Astrocyte of the cerebellum (primary cell): Measurements from ENCODE around the gene STN1.

Source experiments
- DNase-seq: peaks from one replicate; pipeline ENCODE4 v3.0.0-alpha.2; 2011; ENCODE audit warnings: low read depth
- H3K4me3 ChIP-seq: 2 replicates; pipeline ENCODE4 v1.5.1; 2011; ENCODE audit warnings: mild to moderate bottlenecking, low read depth, low read length, moderate library complexity
- in situ Hi-C: cut with HindIII; loops from 2 replicates; pipeline ENCODE4 v1.10.0; 2017; ENCODE audit warnings: low sequenced_read_pairs
- TF ChIP-seq, protein P1 (sequence below): IDR thresholded peaks from 2 replicates; pipeline ENCODE4 v1.5.1; 2012; ENCODE audit warnings: low read length, low read depth, moderate library complexity, mild to moderate bottlenecking; ENCODE audit errors: missing control alignments

The STN1 gene

DNA sequence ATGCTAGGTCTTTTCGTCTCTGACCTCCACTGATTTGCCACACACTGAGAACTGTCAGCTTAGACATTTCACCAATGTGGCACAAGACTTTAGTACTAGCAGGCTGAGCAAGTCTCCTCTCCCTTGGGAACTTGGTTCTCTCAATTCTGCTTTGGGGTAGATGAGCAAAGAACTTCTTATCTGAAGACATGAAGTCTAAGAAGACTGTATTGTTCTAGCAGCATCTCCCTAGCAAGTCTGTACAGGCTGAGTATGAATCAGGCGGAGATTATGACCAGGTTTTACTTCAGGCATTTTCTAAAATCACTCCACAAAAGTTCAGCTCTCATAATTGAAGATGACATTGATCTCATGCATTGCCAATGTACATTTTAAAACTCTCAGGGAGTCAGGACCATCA, 23.8 kb upstream of the STN1 start:
- H3K4me3 ChIP-seq = no peak overlapping the region
- in situ Hi-C loops = no loop called here
- no peak for DNase-seq
- TF ChIP-seq, protein P1, sequence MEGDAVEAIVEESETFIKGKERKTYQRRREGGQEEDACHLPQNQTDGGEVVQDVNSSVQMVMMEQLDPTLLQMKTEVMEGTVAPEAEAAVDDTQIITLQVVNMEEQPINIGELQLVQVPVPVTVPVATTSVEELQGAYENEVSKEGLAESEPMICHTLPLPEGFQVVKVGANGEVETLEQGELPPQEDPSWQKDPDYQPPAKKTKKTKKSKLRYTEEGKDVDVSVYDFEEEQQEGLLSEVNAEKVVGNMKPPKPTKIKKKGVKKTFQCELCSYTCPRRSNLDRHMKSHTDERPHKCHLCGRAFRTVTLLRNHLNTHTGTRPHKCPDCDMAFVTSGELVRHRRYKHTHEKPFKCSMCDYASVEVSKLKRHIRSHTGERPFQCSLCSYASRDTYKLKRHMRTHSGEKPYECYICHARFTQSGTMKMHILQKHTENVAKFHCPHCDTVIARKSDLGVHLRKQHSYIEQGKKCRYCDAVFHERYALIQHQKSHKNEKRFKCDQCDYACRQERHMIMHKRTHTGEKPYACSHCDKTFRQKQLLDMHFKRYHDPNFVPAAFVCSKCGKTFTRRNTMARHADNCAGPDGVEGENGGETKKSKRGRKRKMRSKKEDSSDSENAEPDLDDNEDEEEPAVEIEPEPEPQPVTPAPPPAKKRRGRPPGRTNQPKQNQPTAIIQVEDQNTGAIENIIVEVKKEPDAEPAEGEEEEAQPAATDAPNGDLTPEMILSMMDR = no peak

DNA sequence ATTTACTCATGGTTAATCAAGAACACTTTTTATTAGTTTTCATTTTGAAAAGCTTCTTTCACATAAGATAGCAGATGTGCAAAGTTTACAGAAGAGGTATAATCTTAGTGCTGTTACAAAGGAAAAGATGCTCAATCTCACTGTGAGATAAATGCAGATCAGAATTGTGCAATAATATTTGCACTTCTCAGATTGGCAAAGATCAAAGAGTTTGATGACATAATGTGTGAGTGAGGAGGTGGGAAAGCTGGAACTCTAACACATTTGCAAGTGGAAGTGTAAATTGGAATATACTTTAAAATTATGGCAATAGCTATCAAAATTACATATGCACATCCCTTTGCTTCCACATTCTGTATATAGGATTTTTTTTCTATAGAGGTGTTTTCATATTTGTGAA, 21.5 kb upstream of the STN1 start:
- no peak for DNase-seq
- TF ChIP-seq, protein P1 = no peak
- no peak overlapping the region for H3K4me3 ChIP-seq
- in situ Hi-C loops = no loop called here

DNA sequence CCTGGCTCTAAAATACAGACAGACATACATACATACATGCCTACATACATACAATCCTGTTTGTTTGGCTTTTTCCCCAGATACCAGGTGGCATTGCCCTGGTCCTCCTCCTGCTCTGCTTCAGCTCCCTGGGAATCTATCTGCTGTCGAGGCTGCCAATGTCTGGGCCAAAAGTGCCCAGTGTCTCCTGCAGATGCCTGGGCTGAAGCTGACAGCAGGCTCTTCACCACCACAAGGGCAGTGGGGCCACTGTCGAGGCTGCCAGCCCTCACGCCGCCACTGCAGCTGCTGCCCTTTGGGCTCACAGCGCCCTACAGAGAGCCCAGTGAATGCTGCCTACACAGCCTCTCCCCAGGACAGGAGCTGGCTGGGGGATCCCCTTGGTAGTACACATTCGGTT, 18.0 kb upstream of the STN1 start:
- H3K4me3 ChIP-seq = no peak overlapping the region
- in situ Hi-C loops = no loop called here
- TF ChIP-seq, protein P1 = no peak
- DNase-seq = no peak

DNA sequence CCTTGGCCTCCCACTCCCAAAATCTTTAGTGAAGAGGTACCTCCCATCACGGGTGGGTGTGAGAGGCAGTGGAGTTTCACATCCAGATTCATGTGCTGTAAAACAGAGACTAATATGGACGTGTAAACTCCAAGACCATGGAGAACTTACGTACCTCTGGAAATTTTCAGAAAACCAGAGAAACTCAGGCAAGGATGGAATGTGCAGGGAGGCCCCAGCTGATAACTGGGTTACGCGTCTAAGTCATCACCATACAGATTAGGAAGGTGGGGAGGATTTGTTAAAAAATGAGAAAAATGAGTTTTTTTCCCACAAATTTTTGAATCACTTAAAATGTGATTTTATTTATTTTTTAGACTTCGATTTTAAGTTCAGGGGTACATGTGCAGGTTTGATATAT, 16.3 kb upstream of the STN1 start:
- in situ Hi-C loops = no loop called here

DNA sequence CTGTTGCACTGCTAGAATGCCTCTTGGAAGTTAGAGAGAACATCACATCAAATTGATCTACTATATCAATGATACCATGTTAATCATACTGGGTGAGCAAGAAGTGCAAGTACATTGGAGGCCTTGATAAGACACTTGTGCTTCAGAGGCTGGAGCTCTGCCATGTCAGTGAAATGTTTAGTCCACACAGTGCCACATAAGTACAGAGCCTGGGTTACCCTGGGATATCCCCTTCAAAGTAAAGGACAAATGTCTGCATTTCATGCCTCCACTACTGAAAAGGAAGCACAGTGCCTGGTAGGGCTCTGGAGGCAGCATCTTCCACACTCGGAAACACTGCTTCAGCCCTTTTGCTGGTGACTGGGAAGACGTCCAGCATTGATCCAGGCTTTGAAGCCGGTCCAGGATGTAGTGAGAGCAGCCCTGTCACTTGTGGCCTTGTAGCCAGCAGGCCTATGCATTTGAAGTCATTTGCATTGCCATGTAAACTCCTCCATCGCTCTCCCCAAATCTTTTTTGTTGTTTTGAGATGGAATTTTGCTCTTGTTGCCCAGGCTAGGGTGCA, 15.7 kb upstream of the STN1 start:
- H3K4me3 ChIP-seq = no peak overlapping the region
- DNase-seq = no peak
- TF ChIP-seq, protein P1 = no peak
- in situ Hi-C loops = no loop called here

More for the DNA sequence above, 16.3 kb upstream of the STN1 start:
- DNase-seq = no peak
- no peak overlapping the region for H3K4me3 ChIP-seq
- TF ChIP-seq, protein P1 = no peak

DNA sequence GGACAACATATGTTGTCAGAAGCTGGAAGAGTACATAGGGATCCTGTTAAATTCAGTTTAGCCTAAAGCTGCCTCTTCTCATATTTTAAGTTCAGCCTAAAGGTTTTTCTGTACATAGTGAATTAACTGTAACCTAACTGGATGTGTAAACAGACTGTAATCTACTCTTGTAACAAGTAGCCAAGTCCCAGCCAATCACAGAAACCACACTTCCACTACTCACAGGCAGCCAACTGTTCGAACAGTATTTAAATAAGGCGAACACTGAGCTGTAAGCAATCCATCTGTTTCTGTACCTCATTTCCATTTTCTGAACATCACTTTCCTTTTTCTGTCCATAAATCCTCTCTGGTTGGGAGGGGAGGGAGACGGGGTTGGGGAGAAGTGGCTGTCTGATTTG, 15.0 kb upstream of the STN1 start:
- H3K4me3 ChIP-seq = no peak overlapping the region
- in situ Hi-C loops = no loop called here
- DNase-seq = no peak
- TF ChIP-seq, protein P1 = no peak
